HG03342 (cell line): ENCODE data around the gene AKNA.

Source experiments
- ATAC-seq: cut with Tn5 transposase; IDR thresholded peaks from one replicate; pipeline ENCODE4 v1.9.1; 2021; ENCODE audit warnings: mild to moderate bottlenecking, moderate library complexity; ENCODE audit not compliant: unreplicated experiment

AKNA gene

GRCh38 chr9:114289571-114290481, 98.0 kb downstream of the AKNA start:
- ATAC-seq, result no peak

GRCh38 chr9:114289106-114289505, 98.7 kb downstream of the AKNA start:
- no peak for ATAC-seq

- no peak for ATAC-seq
These were observed 99.3 kb downstream of the AKNA start for GRCh38 chr9:114288193-114289091.

GRCh38 chr9:114287763-114288192, 100.0 kb downstream of the AKNA start:
- no peak for ATAC-seq

GRCh38 chr9:114287001-114287762, 100.6 kb downstream of the AKNA start:
- ATAC-seq, result no peak

GRCh38 chr9:114286146-114286679, 101.6 kb downstream of the AKNA start:
- no peak for ATAC-seq

GRCh38 chr9:114285166-114285867, 102.5 kb downstream of the AKNA start:
- ATAC-seq, result no peak

GRCh38 chr9:114284316-114285060, 103.3 kb downstream of the AKNA start:
- no peak for ATAC-seq
